GM21717 (cell line): ENCODE measurements around the gene BNC2.

Experiments used
- ATAC-seq: cut with Tn5 transposase; IDR thresholded peaks from one replicate; pipeline ENCODE4 v1.9.1; 2021; ENCODE audit warnings: mild to moderate bottlenecking, moderate library complexity; ENCODE audit not compliant: unreplicated experiment

Gene BNC2

GRCh38 chr9:16718952-16719351, 151.5 kb downstream of the BNC2 start:
- no peak for ATAC-seq

DNA sequence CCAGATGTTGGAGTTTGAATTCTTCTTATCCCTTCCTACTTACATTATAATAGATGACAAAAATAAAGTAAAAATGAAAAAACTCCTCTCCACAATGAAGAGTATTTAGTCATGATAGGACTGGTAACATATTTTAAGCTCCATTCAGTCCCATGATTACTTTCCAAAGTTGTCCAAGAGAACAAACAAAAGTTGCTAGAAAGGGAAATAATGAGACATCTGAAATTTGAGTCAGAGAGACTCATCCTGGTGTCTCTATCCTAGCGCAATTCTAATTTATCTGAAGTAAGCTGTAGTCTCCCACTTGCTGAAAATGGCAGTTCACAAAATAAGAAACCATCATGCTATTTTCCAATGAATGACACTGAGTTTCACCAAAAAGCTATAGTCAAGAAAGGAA, 152.2 kb downstream of the BNC2 start:
- no peak for ATAC-seq

GRCh38 chr9:16716601-16717000, 153.9 kb downstream of the BNC2 start:
- ATAC-seq, result no peak

DNA sequence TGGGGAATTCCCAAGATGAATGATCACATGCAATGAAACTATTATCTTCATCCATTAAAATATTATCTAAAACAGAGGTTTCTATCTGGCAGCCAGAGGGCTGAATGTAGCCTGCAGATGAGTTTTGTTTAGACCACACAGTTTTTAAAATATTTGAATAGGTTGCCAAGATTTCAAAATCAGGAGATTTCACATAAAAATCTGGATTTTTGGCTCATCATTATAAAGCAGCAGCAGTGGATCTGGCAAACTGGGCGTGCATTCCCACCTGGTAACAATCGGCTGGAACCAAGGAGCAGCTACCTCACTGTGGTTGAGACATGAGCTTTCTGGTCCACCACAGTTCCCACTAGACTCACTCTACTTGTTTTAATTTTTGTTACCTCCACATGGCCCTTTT, 155.1 kb downstream of the BNC2 start:
- no peak for ATAC-seq

GRCh38 chr9:16712787-16713186, 157.7 kb downstream of the BNC2 start:
- ATAC-seq, result no peak

DNA sequence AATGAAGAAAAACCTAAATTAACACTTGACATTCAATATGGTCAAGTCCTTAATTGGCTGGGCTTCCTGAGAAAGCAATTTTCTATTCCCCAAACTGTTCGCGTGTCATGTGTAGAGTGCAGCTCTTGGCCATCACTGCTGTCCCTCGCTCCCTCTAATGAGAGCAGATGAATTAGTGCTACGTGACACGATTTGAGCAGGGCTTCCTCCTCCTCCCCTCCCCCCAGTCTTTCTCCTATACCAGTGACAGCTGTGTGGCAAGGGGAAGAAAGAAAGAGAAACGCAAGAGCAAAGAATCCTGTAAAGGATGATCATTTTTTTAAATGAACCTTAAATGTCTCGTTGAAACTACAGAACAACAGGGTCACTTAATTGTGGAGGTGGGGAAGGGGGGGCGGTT, 159.6 kb downstream of the BNC2 start:
- ATAC-seq, result no peak

DNA sequence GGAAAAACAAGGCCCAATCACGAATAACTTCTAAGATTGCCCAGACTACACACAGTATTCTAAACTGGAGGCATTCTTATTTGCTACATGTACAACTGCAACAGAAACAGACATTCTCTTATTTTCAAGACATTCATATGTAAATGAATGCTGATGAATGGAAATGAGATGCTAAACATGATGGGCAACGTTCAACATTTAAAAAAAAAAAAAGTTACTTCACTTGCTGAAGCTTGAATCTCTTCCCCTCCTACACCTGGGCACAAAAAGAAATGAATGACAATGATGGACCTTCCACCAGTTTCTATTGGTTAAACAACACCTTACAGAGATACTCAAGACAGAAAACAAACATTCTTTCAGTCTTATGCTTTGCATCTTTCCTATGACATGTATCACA, 160.5 kb downstream of the BNC2 start:
- no peak for ATAC-seq

GRCh38 chr9:16708656-16709435, 161.6 kb downstream of the BNC2 start:
- ATAC-seq, result no peak

- no peak for ATAC-seq
Observed at GRCh38 chr9:16705111-16705604, 165.3 kb downstream of the BNC2 start.

GRCh38 chr9:16704116-16705110, 166.1 kb downstream of the BNC2 start:
- no peak for ATAC-seq

- ATAC-seq, result no peak
Observed at GRCh38 chr9:16701347-16701746, 169.1 kb downstream of the BNC2 start.

DNA sequence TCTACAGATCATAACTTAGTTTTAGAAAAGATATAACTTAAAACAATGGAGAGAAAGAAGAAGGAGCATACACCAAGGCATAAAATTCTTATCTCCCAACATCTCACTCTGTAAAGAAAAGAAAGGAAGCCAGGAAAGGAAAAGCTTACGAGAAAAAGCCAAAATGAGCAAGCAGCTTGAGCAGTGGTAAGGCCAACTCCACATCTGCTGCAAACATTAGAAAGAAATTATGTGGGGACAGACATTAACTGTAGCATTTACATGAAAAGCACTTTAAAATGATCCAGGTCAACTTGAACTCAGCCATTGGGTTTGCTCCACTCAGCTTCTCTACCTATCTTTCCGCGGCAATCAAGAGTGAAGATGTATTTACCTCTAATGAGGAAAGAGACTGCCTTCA, 176.9 kb downstream of the BNC2 start:
- no peak for ATAC-seq

DNA sequence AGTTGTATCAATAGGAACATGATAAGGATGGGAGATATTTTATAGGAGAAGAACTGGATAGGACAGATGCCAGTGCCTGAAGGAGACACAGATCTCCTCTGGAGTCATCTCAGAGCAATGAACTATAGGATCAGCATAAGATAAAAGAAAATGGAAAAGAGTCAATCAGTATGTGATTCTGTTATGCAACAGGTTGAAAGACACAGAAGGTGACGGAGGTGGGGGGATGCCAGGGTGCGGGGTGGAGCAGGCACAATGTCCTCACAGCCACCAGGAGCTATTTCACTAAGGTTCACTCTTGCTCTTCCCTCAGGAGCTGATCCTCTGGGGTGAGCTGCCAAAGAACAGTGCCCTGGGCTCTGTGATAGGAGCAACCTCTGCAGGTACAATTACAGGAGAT, 179.8 kb downstream of the BNC2 start:
- no peak for ATAC-seq

- no peak for ATAC-seq
Observed at GRCh38 chr9:16690205-16690604, 180.3 kb downstream of the BNC2 start.

DNA sequence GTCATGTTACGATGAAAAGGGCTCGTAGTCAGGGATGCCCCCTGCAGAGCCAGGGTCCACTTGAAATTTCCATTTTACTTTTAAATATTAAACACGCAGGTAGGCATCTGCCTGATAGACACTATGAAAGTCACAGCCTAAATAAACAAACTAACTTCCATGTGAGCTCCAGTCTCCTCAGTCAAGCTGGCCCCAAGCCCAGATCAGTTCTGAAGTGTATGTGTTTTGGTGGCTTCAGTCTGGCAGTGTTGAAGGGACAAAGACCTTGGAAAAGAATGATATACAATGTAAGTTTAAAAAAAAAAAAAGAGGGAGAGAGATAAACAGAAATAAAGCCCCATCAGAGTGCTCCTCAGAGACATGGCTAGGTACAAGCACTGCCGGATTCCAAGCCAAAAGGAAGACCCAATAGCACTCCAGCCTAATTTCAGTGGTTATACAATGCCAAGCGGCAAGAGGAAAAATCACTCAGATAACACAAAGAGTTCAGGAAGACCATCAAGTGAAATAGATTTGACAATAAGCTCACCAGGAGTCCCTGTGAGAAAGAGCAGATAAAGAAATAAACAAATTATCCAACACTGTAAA, 181.0 kb downstream of the BNC2 start:
- ATAC-seq, result no peak

- ATAC-seq, result no peak
Observed at GRCh38 chr9:16688814-16689213, 181.7 kb downstream of the BNC2 start.

GRCh38 chr9:16687678-16688369, 182.6 kb downstream of the BNC2 start:
- ATAC-seq, result no peak

DNA sequence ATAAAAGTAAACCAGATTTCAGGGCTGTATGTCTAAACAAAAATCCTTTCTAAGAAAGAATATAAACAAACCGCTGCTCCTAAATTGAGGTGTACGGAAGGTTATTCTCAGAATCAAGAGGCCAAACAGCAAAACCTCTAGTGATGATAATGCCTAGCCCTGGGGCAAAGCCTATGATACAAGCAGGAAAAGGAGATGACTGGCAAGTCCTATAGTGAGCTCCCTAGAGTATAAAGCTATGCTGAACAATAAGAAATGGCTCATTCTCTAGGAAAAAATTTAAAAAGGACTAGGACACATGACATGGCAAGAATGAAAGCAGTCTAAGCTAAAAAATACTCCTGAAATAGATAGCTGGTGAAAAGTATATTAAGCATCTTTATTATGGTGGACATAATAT, 187.1 kb downstream of the BNC2 start:
- ATAC-seq, result no peak

DNA sequence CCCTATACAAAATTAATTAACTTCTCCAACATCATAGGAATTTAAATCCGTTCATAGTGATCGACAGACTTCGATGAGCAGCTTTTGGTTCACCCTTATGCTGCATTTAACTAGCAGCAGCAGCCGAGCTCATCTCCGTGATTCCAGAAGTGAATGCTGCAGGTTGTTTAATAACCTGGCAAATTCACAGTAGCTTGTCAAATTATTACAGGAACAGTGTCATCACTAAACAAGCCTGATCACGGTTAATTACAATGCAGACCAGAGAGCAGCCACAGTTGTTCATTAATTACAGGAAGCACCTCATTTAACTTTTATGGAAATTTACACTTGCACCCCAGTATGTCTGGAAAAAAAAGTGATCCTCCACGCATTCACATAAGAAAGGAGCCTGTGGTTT, 188.2 kb downstream of the BNC2 start:
- ATAC-seq, result no peak

DNA sequence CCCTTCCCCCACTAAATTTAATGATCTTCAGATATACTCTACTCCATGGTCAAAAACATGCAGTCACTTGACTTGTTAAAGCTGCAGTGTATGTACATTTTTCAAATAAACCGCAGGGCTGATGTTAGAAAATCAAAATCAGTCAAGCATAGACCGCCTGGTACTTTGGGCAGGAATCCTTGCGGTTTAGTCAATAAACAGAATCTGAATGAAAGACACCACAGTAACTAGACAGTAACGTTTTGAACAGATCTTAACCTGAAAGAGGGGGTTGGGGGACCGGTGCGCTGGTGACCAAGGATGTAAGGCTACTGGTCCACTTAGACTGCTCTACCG, 188.8 kb downstream of the BNC2 start:
- ATAC-seq, result no peak
